IMR-90 (cell line): ENCODE measurements around the gene ADD3.

Experiments
- BHLHE40 ChIP-seq: fragments of 150-350 bp; IDR thresholded peaks from 2 replicates; pipeline ENCODE4 v1.6.1; 2016; ENCODE audit warnings: mild to moderate bottlenecking, low read depth, low read length
- CEBPB ChIP-seq: IDR thresholded peaks from 2 replicates; pipeline ENCODE4 v1.6.1; 2012; ENCODE audit warnings: low read depth, low read length, improper control_type of control experiment
- CHD1 ChIP-seq: IDR thresholded peaks from 2 replicates; pipeline ENCODE4 v1.6.1; 2012; ENCODE audit warnings: low read depth, low read length, improper control_type of control experiment
- CTCF ChIP-seq: conservative IDR thresholded peaks from 2 replicates; pipeline ENCODE4 v1.5.1; 2012; ENCODE audit warnings: mild to moderate bottlenecking, low read depth, low read length, improper control_type of control experiment
- ELK1 ChIP-seq: fragments of 150-350 bp; IDR thresholded peaks from 2 replicates; pipeline ENCODE4 v1.6.1; 2016; ENCODE audit warnings: low read depth, mild to moderate bottlenecking, low read length, moderate library complexity, borderline replicate concordance
- MAFK ChIP-seq: IDR thresholded peaks from 2 replicates; pipeline ENCODE4 v1.6.1; 2012; ENCODE audit warnings: low read depth, low read length, improper control_type of control experiment
- MAZ ChIP-seq: IDR thresholded peaks from 2 replicates; pipeline ENCODE4 v1.6.1; 2012; ENCODE audit warnings: low read depth, mild to moderate bottlenecking, low read length, improper control_type of control experiment, moderate library complexity, borderline replicate concordance
- POLR2A ChIP-seq: IDR thresholded peaks from 2 replicates; pipeline ENCODE4 v1.6.1; 2012; ENCODE audit warnings: mild to moderate bottlenecking, low read depth, low read length
- RAD21 ChIP-seq: IDR thresholded peaks from 2 replicates; pipeline ENCODE4 v1.6.1; 2012; ENCODE audit warnings: low read length, improper control_type of control experiment
- RCOR1 ChIP-seq: IDR thresholded peaks from 2 replicates; pipeline ENCODE4 v1.6.1; 2012; ENCODE audit warnings: mild to moderate bottlenecking, low read length, improper control_type of control experiment; ENCODE audit not compliant: insufficient replicate concordance
- RFX5 ChIP-seq: IDR thresholded peaks from 2 replicates; pipeline ENCODE4 v1.8.0; 2012; ENCODE audit warnings: low read depth, mild to moderate bottlenecking, low read length, moderate library complexity
- SMC3 ChIP-seq: fragments of 150-350 bp; IDR thresholded peaks from 2 replicates; pipeline ENCODE4 v1.6.1; 2016; ENCODE audit warnings: low read depth, mild to moderate bottlenecking, antibody characterized with exemption, low read length, moderate library complexity
- TF ChIP-seq, protein P1 (sequence below): fragments of 150-350 bp; IDR thresholded peaks from 2 replicates; pipeline ENCODE4 v1.6.1; 2017; ENCODE audit warnings: mild to moderate bottlenecking, antibody characterized with exemption, low read length, low read depth

GRCh38 chr10:109972372-109973001 is 35.3 kb upstream of the ADD3 start:
- TF ChIP-seq RAD21 = no peak
- no peak for TF ChIP-seq POLR2A
- TF ChIP-seq SMC3 = no peak
- TF ChIP-seq CTCF = no peak
- no peak for TF ChIP-seq RFX5
- TF ChIP-seq CEBPB = no peak
- TF ChIP-seq ELK1 = no peak
- TF ChIP-seq RCOR1 = no peak
- no peak for TF ChIP-seq BHLHE40
- no peak for TF ChIP-seq CHD1
- no peak for TF ChIP-seq MAZ
- TF ChIP-seq, protein P1, sequence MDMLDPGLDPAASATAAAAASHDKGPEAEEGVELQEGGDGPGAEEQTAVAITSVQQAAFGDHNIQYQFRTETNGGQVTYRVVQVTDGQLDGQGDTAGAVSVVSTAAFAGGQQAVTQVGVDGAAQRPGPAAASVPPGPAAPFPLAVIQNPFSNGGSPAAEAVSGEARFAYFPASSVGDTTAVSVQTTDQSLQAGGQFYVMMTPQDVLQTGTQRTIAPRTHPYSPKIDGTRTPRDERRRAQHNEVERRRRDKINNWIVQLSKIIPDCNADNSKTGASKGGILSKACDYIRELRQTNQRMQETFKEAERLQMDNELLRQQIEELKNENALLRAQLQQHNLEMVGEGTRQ = no peak
- TF ChIP-seq MAFK = no peak
